Upper lobe of left lung (tissue), 6 donors: ENCODE data around the gene CAPS. TPM values are rescaled to one million over a fixed set of nuclear protein-coding genes. Genes with fewer than 3 reads are reported as not detected.

ENCODE experiments used
- ATAC-seq, 2 donors: fragments of 200-7000 bp; cut with Tn5 transposase; one replicate each; pipeline ENCODE4 v1.9.1; 2022; ENCODE audit warnings: mild to moderate bottlenecking in 2 of 2, moderate library complexity in 2 of 2; ENCODE audit not compliant: low FRiP score in 2 of 2
- DNase-seq, 2 donors: peaks; one replicate each; pipeline ENCODE4 v3.0.0-alpha.2; 2019 to 2020
- H3K27ac ChIP-seq, 4 donors: fragments of 200-600 bp; sonication (generic); one replicate each; pipeline ENCODE4 v1.5.1; 2016 to 2019
- H3K27me3 ChIP-seq, 4 donors: fragments of 200-600 bp; sonication (generic); one replicate each; pipeline ENCODE4 v1.5.1; 2017 to 2019
- H3K36me3 ChIP-seq, 4 donors: fragments of 200-600 bp; sonication (generic); one replicate each; pipeline ENCODE4 v1.5.1; 2016 to 2019
- H3K4me1 ChIP-seq, 4 donors: fragments of 200-600 bp; sonication (generic); one replicate each; pipeline ENCODE4 v1.5.1; 2018 to 2019
- H3K4me3 ChIP-seq, 4 donors: fragments of 200-600 bp; sonication (generic); one replicate each; pipeline ENCODE4 v1.5.1; 2017 to 2019; ENCODE audit warnings: mild to moderate bottlenecking in 2 of 4, moderate library complexity in 1 of 4
- H3K9me3 ChIP-seq, 4 donors: fragments of 200-600 bp; sonication (generic); one replicate each; pipeline ENCODE4 v1.5.1; 2018 to 2019
- CTCF ChIP-seq, 6 experiments: fragments of 450-650 bp in 4 of 6; fragments of 200-600 bp in 2 of 6; sonication (generic) in 2 of 6; IDR thresholded peaks; one replicate each; pipeline ENCODE4 v1.5.1; 2016 to 2019; ENCODE audit warnings: antibody characterized with exemption in 6 of 6
- EP300 ChIP-seq, 4 donors: sonication (generic); formaldehyde crosslinking; IDR thresholded peaks; one replicate each; pipeline ENCODE4 v1.5.1; 2017; ENCODE audit warnings: antibody characterized with exemption in 4 of 4, control low read depth in 2 of 4
- POLR2A ChIP-seq, 4 donors: fragments of 450-650 bp; IDR thresholded peaks; one replicate each; pipeline ENCODE4 v1.5.1; 2016 to 2017; ENCODE audit warnings: antibody characterized with exemption in 4 of 4, mild to moderate bottlenecking in 2 of 4
- POLR2AphosphoS5 ChIP-seq, 2 donors: sonication (generic); formaldehyde crosslinking; IDR thresholded peaks; one replicate each; pipeline ENCODE4 v1.5.1; 2017; ENCODE audit warnings: antibody characterized with exemption in 2 of 2
- WGBS, 2 donors: methylation state at CpG; one replicate each; pipeline ENCODE4 v1.1.5; 2017 to 2018; 5-methylcytosine and 5-hydroxymethylcytosine counted together
- total RNA-seq, 6 donors: library from RNA; depleted of rRNA in 4 of 6; stranded (reverse); fragments of >200 nt in 4 of 6; gene quantifications; one replicate each; pipeline versions ENCODE4 v1.1.0 to v1.2.1, GENCODE V29; 2016 to 2021
- donor health status: DM: no; HTN: no; CAD: no; lungs with moderate emphysema.
- donor health status: DM: no; HTN: yes; CAD: no; lungs with severe emphysema.

Gene CAPS
- total RNA-seq, 6 donors from 2014 or later: 20.6 to 414 (median 115) TPM

- ATAC-seq (no peak), DNase-seq (no peak)
- Histone ChIP-seq H3K27ac (no peak overlapping the region), H3K4me3 (no peak overlapping the region), H3K27me3 (no peaks in the 10 kb centered on the region), H3K4me1 (peaks cover 0 to 4% (median 0%) of the 10 kb centered on the region in 4 donors), H3K9me3 (no peaks in the 10 kb centered on the region), H3K36me3 (peaks cover 33 to 99% (median 97%) of the 10 kb centered on the region in 4 donors)
- WGBS, 2 donors: 87% methylated on average over 21 of the region's 21 CpGs
- TF ChIP-seq CTCF (IDR thresholded peaks at IDR 0.05): no peak
- no peak for TF ChIP-seq POLR2A (IDR thresholded peaks at IDR 0.05)
- no peak for TF ChIP-seq EP300 (IDR thresholded peaks at IDR 0.05)
- no peak for TF ChIP-seq POLR2AphosphoS5 (IDR thresholded peaks at IDR 0.05)
Observed at GRCh38 chr19:5921516-5922160, 7.6 kb downstream of the CAPS start.

- no peaks in the 10 kb centered on the region for H3K9me3 ChIP-seq
- no peak for DNase-seq
- H3K27me3 ChIP-seq: no peaks in the 10 kb centered on the region
- H3K36me3 ChIP-seq: peaks cover 33 to 99% (median 98%) of the 10 kb centered on the region in 4 donors
- no peak overlapping the region for H3K4me3 ChIP-seq
- peaks cover 0 to 4% (median 0%) of the 10 kb centered on the region in 4 donors for H3K4me1 ChIP-seq
- ATAC-seq: no peak
- H3K27ac ChIP-seq: no peak overlapping the region
- WGBS, 2 donors: 92 to 93% methylated on average over 12 of the region's 12 CpGs
- no peak for TF ChIP-seq POLR2AphosphoS5 (IDR thresholded peaks at IDR 0.05)
- no peak for TF ChIP-seq CTCF (IDR thresholded peaks at IDR 0.05)
Observed at GRCh38 chr19:5922161-5922545, 8.1 kb downstream of the CAPS start.

GRCh38 chr19:5923356-5923755 is 9.3 kb downstream of the CAPS start:
- Histone ChIP-seq H3K27ac (no peak overlapping the region), H3K36me3 (peaks cover 39 to 99% (median 98%) of the 10 kb centered on the region in 4 donors), H3K9me3 (no peaks in the 10 kb centered on the region), H3K4me1 (peaks cover 0 to 4% (median 2%) of the 10 kb centered on the region in 4 donors), H3K4me3 (no peak overlapping the region), H3K27me3 (no peaks in the 10 kb centered on the region)
- WGBS, 2 donors: 95 to 96% methylated on average over 4 to 16 of the region's 16 CpGs
- no peak for ATAC-seq
- no peak for TF ChIP-seq CTCF (IDR thresholded peaks at IDR 0.05)
- no peak for TF ChIP-seq EP300 (IDR thresholded peaks at IDR 0.05)
- no peak for TF ChIP-seq POLR2AphosphoS5 (IDR thresholded peaks at IDR 0.05)
- no peak for TF ChIP-seq POLR2A (IDR thresholded peaks at IDR 0.05)
- no peak for DNase-seq

- Histone ChIP-seq H3K27ac (peak overlapping the region in 1 of 4 donors; percentile 26), H3K4me1 (peaks cover 0 to 4% (median 2%) of the 10 kb centered on the region in 4 donors), H3K4me3 (no peak overlapping the region), H3K9me3 (no peaks in the 10 kb centered on the region), H3K27me3 (no peaks in the 10 kb centered on the region), H3K36me3 (peaks cover 45 to 100% (median 97%) of the 10 kb centered on the region in 4 donors)
- TF ChIP-seq EP300 (IDR thresholded peaks at IDR 0.05) (no peak), CTCF (IDR thresholded peaks at IDR 0.05) (no peak), POLR2A (IDR thresholded peaks at IDR 0.05) (no peak), POLR2AphosphoS5 (IDR thresholded peaks at IDR 0.05) (no peak)
- DNase-seq: no peak
- WGBS, 2 donors: 89 to 96% methylated on average over 16 to 18 of the region's 18 CpGs
- ATAC-seq: no peak
Observed at GRCh38 chr19:5925830-5926427, 11.9 kb downstream of the CAPS start.
